ENCODE data around the gene INPP5D.
"Not testable (repeated sequence)": the region's sequence is repeated elsewhere in the genome, so short reads cannot be mapped to it uniquely, and the experiment has no call there.

The INPP5D gene

GRCh38 chr2:233094614-233095013, 34.5 kb downstream of the INPP5D start:
- DNase-seq = no peak

GRCh38 chr2:233096006-233096405, 35.9 kb downstream of the INPP5D start:
- DNase-seq = no peak

- no peak for DNase-seq
Observed at GRCh38 chr2:233098618-233099017, 38.5 kb downstream of the INPP5D start.

- DNase-seq = not testable (repeated sequence)
Observed at GRCh38 chr2:233099820-233100191, 39.7 kb downstream of the INPP5D start.

GRCh38 chr2:233100192-233100998, 40.3 kb downstream of the INPP5D start:
- DNase-seq = peak; percentile 83

GRCh38 chr2:233101141-233101540, 41.0 kb downstream of the INPP5D start:
- no peak for DNase-seq

GRCh38 chr2:233101816-233102215, 41.7 kb downstream of the INPP5D start:
- DNase-seq = no peak

GRCh38 chr2:233105156-233105895, 45.2 kb downstream of the INPP5D start:
- DNase-seq = no peak

GRCh38 chr2:233105930-233106329, 45.8 kb downstream of the INPP5D start:
- no peak for DNase-seq

GRCh38 chr2:233107011-233107410, 46.9 kb downstream of the INPP5D start:
- no peak for DNase-seq

GRCh38 chr2:233107831-233108300, 47.7 kb downstream of the INPP5D start:
- no peak for DNase-seq

- no peak for DNase-seq
Observed at GRCh38 chr2:233108611-233109490, 48.7 kb downstream of the INPP5D start.

GRCh38 chr2:233111427-233111826, 51.3 kb downstream of the INPP5D start:
- DNase-seq = no peak

GRCh38 chr2:233112329-233112728, 52.2 kb downstream of the INPP5D start:
- no peak for DNase-seq

- no peak for DNase-seq
Observed at GRCh38 chr2:233112776-233113452, 52.8 kb downstream of the INPP5D start.

- no peak for DNase-seq
Observed at GRCh38 chr2:233114421-233114861, 54.3 kb downstream of the INPP5D start.

GRCh38 chr2:233115121-233115520, 55.0 kb downstream of the INPP5D start:
- no peak for DNase-seq

GRCh38 chr2:233115741-233116140, 55.6 kb downstream of the INPP5D start:
- DNase-seq = no peak

GRCh38 chr2:233116946-233117345, 56.8 kb downstream of the INPP5D start:
- no peak for DNase-seq

GRCh38 chr2:233117351-233117750, 57.2 kb downstream of the INPP5D start:
- DNase-seq = no peak

- DNase-seq = no peak
Observed at GRCh38 chr2:233117811-233118647, 57.9 kb downstream of the INPP5D start.

- DNase-seq = no peak
Observed at GRCh38 chr2:233118648-233119000, 58.5 kb downstream of the INPP5D start.
